ENCODE measurements around the gene ATP5PF.

GRCh38 chr21:25767921-25768320 is 33.2 kb upstream of the ATP5PF start:
- TF ChIP-seq, protein P1, sequence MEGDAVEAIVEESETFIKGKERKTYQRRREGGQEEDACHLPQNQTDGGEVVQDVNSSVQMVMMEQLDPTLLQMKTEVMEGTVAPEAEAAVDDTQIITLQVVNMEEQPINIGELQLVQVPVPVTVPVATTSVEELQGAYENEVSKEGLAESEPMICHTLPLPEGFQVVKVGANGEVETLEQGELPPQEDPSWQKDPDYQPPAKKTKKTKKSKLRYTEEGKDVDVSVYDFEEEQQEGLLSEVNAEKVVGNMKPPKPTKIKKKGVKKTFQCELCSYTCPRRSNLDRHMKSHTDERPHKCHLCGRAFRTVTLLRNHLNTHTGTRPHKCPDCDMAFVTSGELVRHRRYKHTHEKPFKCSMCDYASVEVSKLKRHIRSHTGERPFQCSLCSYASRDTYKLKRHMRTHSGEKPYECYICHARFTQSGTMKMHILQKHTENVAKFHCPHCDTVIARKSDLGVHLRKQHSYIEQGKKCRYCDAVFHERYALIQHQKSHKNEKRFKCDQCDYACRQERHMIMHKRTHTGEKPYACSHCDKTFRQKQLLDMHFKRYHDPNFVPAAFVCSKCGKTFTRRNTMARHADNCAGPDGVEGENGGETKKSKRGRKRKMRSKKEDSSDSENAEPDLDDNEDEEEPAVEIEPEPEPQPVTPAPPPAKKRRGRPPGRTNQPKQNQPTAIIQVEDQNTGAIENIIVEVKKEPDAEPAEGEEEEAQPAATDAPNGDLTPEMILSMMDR (IDR thresholded peaks at IDR 0.05), result no peak
- TF ChIP-seq POLR2A (IDR thresholded peaks at IDR 0.05; ENCODE audit: low read depth), result no peak
- TF ChIP-seq POLR2AphosphoS5 (IDR thresholded peaks at IDR 0.05), result no peak

Measured in esophagus muscularis mucosa (tissue), 3 donors.